Endodermal cell (in vitro differentiated cells): ENCODE measurements around the gene LRMDA. TPM values are rescaled to one million over a fixed set of nuclear protein-coding genes. Genes with fewer than 3 reads are reported as not detected.

Experiments used
- DNase-seq: peaks from one replicate; pipeline ENCODE4 v3.0.0-alpha.2; 2017
- H3K27ac ChIP-seq: 2 replicates; pipeline ENCODE4 v1.5.1; 2013; ENCODE audit warnings: mild to moderate bottlenecking, low read depth, low read length, moderate library complexity
- H3K27me3 ChIP-seq: 2 replicates; pipeline ENCODE4 v1.6.1; 2013; ENCODE audit warnings: mild to moderate bottlenecking, low read length, moderate library complexity; ENCODE audit not compliant: insufficient read depth, control insufficient read depth, poor library complexity, severe bottlenecking
- H3K36me3 ChIP-seq: 2 replicates; pipeline ENCODE4 v1.7.0; 2013; ENCODE audit warnings: mild to moderate bottlenecking, low read length, moderate library complexity; ENCODE audit not compliant: control insufficient read depth, insufficient read depth
- H3K4me1 ChIP-seq: one replicate; pipeline ENCODE4 v1.7.0; 2013; ENCODE audit warnings: low read length; ENCODE audit not compliant: control insufficient read depth, insufficient read depth
- H3K4me3 ChIP-seq: 2 replicates; pipeline ENCODE4 v1.5.1; 2013; ENCODE audit warnings: mild to moderate bottlenecking, low read length, moderate library complexity
- H3K9ac ChIP-seq: 2 replicates; pipeline ENCODE4 v1.6.1; 2013; ENCODE audit warnings: mild to moderate bottlenecking, low read length, moderate library complexity; ENCODE audit not compliant: poor library complexity, severe bottlenecking; ENCODE audit errors: extremely low read depth
- H3K9me3 ChIP-seq: 2 replicates; pipeline ENCODE4 v1.6.1; 2013; ENCODE audit warnings: mild to moderate bottlenecking, low read length, moderate library complexity; ENCODE audit not compliant: control insufficient read depth
- H3K27ac Mint-ChIP-seq: 2 replicates; pipeline ENCODE4 v1.8.0; 2020; ENCODE audit warnings: mixed read lengths
- H3K27me3 Mint-ChIP-seq: 2 replicates; pipeline ENCODE4 v1.8.0; 2021; ENCODE audit warnings: mild to moderate bottlenecking, mixed read lengths; ENCODE audit not compliant: insufficient read depth
- H3K36me3 Mint-ChIP-seq: 2 replicates; pipeline ENCODE4 v1.8.0; 2020; ENCODE audit warnings: low read depth, mixed read lengths
- H3K4me1 Mint-ChIP-seq: 2 replicates; pipeline ENCODE4 v1.8.0; 2020; ENCODE audit warnings: mixed read lengths
- H3K4me3 Mint-ChIP-seq: 2 replicates; pipeline ENCODE4 v1.8.0; 2020; ENCODE audit warnings: mild to moderate bottlenecking, moderate library complexity, mixed read lengths
- H3K9me3 Mint-ChIP-seq: 2 replicates; pipeline ENCODE4 v1.8.0; 2020; ENCODE audit warnings: mild to moderate bottlenecking, mixed read lengths
- CTCF ChIP-seq: fragments of 200-600 bp; sonication (generic); conservative IDR thresholded peaks from 2 replicates; pipeline ENCODE4 v1.5.0; 2021; ENCODE audit warnings: antibody characterized with exemption, mild to moderate bottlenecking
- WGBS, 2 experiments: methylation state at CpG; one replicate each; pipeline versions ENCODE4 v1.1.5 to v1.1.7; 2013; ENCODE audit warnings: missing lambda C conversion rate in 2 of 2, mixed read lengths in 1 of 2; ENCODE audit not compliant: insufficient coverage in 1 of 2, insufficient read length in 1 of 2; 5-methylcytosine and 5-hydroxymethylcytosine counted together
- total RNA-seq, 2 donors: library from RNA; stranded (reverse); fragmentation: NEBNext Ultra II Directional in 1 of 2; extraction: Animal tissue kit (Norgen Biotek cat#: 25700) in 1 of 2; gene quantifications; 2 replicates in 1 of 2; 3 replicates in 1 of 2; pipeline ENCODE4 v1.2.1, GENCODE V29; 2021

Gene LRMDA
- total RNA-seq, 2 donors from 2014 or later, result 1.7 to 5.1 TPM

GRCh38 chr10:76553263-76554032, 1122.0 kb downstream of the LRMDA start:
- Mint-ChIP-seq H3K27me3 (peaks cover 2% of the 10 kb centered on the region), H3K36me3 (no peaks in the 10 kb centered on the region), H3K4me3 (no peak overlapping the region), H3K9me3 (no peaks in the 10 kb centered on the region), H3K4me1 (peaks cover 11% of the 10 kb centered on the region), H3K27ac (no peak overlapping the region)
- Histone ChIP-seq H3K4me1 (peaks cover 7% of the 10 kb centered on the region), H3K9ac (no peak overlapping the region), H3K4me3 (no peak overlapping the region), H3K9me3 (no peaks in the 10 kb centered on the region), H3K27me3 (no peaks in the 10 kb centered on the region), H3K36me3 (no peaks in the 10 kb centered on the region), H3K27ac (no peak overlapping the region)
- no peak for DNase-seq
- 90% methylated on average over 12 to 15 of the region's 17 CpGs for WGBS, 2 experiments
- no peak for TF ChIP-seq CTCF

- Histone ChIP-seq H3K27ac (peak overlapping the region; percentile 5), H3K4me1 (peaks cover 7% of the 10 kb centered on the region), H3K4me3 (no peak overlapping the region), H3K36me3 (no peaks in the 10 kb centered on the region), H3K27me3 (no peaks in the 10 kb centered on the region), H3K9ac (no peak overlapping the region), H3K9me3 (no peaks in the 10 kb centered on the region)
- Mint-ChIP-seq H3K9me3 (no peaks in the 10 kb centered on the region), H3K4me3 (no peak overlapping the region), H3K27me3 (peaks cover 2% of the 10 kb centered on the region), H3K36me3 (no peaks in the 10 kb centered on the region), H3K27ac (no peak overlapping the region), H3K4me1 (peaks cover 17% of the 10 kb centered on the region)
- DNase-seq, result no peak
- 83 to 95% methylated on average over 7 of the region's 7 CpGs for WGBS, 2 experiments
- no peak for TF ChIP-seq CTCF
Observed at GRCh38 chr10:76554033-76554408, 1122.6 kb downstream of the LRMDA start.

- H3K27ac ChIP-seq, result peak overlapping the region; percentile 5
- H3K36me3 Mint-ChIP-seq, result no peaks in the 10 kb centered on the region
- no peak for TF ChIP-seq CTCF
- no peak overlapping the region for H3K4me3 Mint-ChIP-seq
- peaks cover 7% of the 10 kb centered on the region for H3K4me1 ChIP-seq
- no peak overlapping the region for H3K4me3 ChIP-seq
- H3K9ac ChIP-seq, result no peak overlapping the region
- no peaks in the 10 kb centered on the region for H3K9me3 ChIP-seq
- H3K27me3 ChIP-seq, result no peaks in the 10 kb centered on the region
- no peaks in the 10 kb centered on the region for H3K36me3 ChIP-seq
- no peaks in the 10 kb centered on the region for H3K9me3 Mint-ChIP-seq
- H3K27ac Mint-ChIP-seq, result no peak overlapping the region
- DNase-seq, result no peak
- H3K27me3 Mint-ChIP-seq, result no peaks in the 10 kb centered on the region
- peaks cover 18% of the 10 kb centered on the region for H3K4me1 Mint-ChIP-seq
- WGBS, 2 experiments, result 80 to 91% methylated on average over 6 of the region's 6 CpGs
Observed at GRCh38 chr10:76554478-76554877, 1123.1 kb downstream of the LRMDA start.
